ENCODE results near the gene VCX3B. TPM values are rescaled to one million over a fixed set of nuclear protein-coding genes. Genes with fewer than 3 reads are reported as not detected.

Gene VCX3B
- total and polyA plus RNA-seq, 2 donors (not counting 3 experiments of a cell fraction or from before 2014, with no cell fraction given) = not detected

DNA sequence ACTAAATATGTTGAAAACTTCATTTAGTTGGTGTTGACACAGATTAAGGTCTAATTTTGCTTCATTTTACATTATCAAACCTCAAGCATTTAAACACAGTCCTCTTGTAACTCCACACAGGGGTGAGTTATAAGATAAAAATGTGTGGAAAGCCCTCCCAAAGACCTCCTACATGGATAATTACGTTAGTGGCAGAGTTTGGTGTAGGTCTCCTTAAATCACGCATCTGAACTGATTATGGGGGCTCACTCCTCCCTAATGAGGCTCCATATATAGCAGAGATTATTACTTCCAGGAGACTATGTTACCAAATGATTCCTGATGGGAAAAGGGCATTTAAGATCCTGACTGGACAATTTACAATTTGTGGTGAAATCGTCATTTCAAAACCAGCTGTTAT lies 32.2 kb upstream of the VCX3B start:
- no peaks in the 10 kb centered on the region for H3K27me3 ChIP-seq (ENCODE audit: control insufficient read depth in 2 of 2, insufficient read depth in 2 of 2, low read length in 2 of 2)
- intact Hi-C loops (cut with micrococcal nuclease) (no loop called here), dilution Hi-C loops (cut with MboI; ENCODE audit: extremely low pct_ligation_motif_present, low sequenced_read_pairs) (no loop called here)
- CTCF ChIA-PET = no interaction called here
- TF ChIP-seq, protein P1, sequence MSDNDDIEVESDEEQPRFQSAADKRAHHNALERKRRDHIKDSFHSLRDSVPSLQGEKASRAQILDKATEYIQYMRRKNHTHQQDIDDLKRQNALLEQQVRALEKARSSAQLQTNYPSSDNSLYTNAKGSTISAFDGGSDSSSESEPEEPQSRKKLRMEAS (IDR thresholded peaks at IDR 0.05; ENCODE audit: insufficient read depth, insufficient read length) = no peak
- TF ChIP-seq POLR2AphosphoS5 (IDR thresholded peaks at IDR 0.05; ENCODE audit: insufficient read depth, low read depth, low read length) (no peak), JUN (IDR thresholded peaks at IDR 0.05; ENCODE audit: borderline replicate concordance, insufficient read depth, insufficient read length, low read depth) (no peak), FOS (IDR thresholded peaks at IDR 0.05; ENCODE audit: borderline replicate concordance, insufficient read depth, low read length) (no peak), GATA2 (IDR thresholded peaks at IDR 0.05; ENCODE audit: insufficient read depth, insufficient read length, low read depth, low read length) (no peak), MYC (IDR thresholded peaks at IDR 0.05; ENCODE audit: low read depth, low read length) (no peak), EZH2 (IDR thresholded peaks at IDR 0.05; ENCODE audit: borderline replicate concordance, low read depth, low read length, severe bottlenecking) (no peak)
- TF ChIP-seq, protein P2, sequence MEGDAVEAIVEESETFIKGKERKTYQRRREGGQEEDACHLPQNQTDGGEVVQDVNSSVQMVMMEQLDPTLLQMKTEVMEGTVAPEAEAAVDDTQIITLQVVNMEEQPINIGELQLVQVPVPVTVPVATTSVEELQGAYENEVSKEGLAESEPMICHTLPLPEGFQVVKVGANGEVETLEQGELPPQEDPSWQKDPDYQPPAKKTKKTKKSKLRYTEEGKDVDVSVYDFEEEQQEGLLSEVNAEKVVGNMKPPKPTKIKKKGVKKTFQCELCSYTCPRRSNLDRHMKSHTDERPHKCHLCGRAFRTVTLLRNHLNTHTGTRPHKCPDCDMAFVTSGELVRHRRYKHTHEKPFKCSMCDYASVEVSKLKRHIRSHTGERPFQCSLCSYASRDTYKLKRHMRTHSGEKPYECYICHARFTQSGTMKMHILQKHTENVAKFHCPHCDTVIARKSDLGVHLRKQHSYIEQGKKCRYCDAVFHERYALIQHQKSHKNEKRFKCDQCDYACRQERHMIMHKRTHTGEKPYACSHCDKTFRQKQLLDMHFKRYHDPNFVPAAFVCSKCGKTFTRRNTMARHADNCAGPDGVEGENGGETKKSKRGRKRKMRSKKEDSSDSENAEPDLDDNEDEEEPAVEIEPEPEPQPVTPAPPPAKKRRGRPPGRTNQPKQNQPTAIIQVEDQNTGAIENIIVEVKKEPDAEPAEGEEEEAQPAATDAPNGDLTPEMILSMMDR (IDR thresholded peaks at IDR 0.05; ENCODE audit: extremely low read depth in 1 of 2, insufficient read depth in 1 of 2, low read depth in 1 of 2, low read length in 2 of 2) = no peak
- H3K4me2 ChIP-seq (ENCODE audit: insufficient read depth, low read length) = no peak overlapping the region
- no peak overlapping the region for H3K27ac ChIP-seq (ENCODE audit: insufficient read depth, low read depth, low read length)
- no peaks in the 10 kb centered on the region for H3K36me3 ChIP-seq (ENCODE audit: control insufficient read depth in 2 of 2, extremely low read depth in 1 of 2, insufficient read depth in 2 of 2, low read length in 2 of 2)
- H2AFZ ChIP-seq (ENCODE audit: low read depth, low read length) = no peak overlapping the region
- POLR2A ChIA-PET = no interaction called here
- H3K9me3 ChIP-seq (replicated peaks; ENCODE audit: control insufficient read depth, insufficient read depth, low read length) = no peaks in the 10 kb centered on the region
- H3K79me2 ChIP-seq (ENCODE audit: control insufficient read depth, insufficient read depth, low read length) = no peaks in the 10 kb centered on the region
- H3K4me1 ChIP-seq (ENCODE audit: control insufficient read depth, extremely low read depth, insufficient read depth, low read length) = no peaks in the 10 kb centered on the region
- no peaks in the 10 kb centered on the region for H4K20me1 ChIP-seq (replicated peaks; ENCODE audit: control insufficient read depth, extremely low read depth, insufficient read depth, low read length)
- H3K4me3 ChIP-seq (replicated peaks in 1 of 3; ENCODE audit: insufficient read depth in 1 of 3, low read depth in 1 of 3, low read length in 3 of 3) = no peak overlapping the region
- no TSS peak for BruUV-seq (replicated peaks)
- no peaks in the 10 kb centered on the region for H3K9me1 ChIP-seq (replicated peaks; ENCODE audit: control insufficient read depth, extremely low read depth, insufficient read depth, low read length)
- DNase-seq (ENCODE audit: low read depth, low spot score) (no peak), FAIRE-seq (no peak)
- no peak overlapping the region for H3K9ac ChIP-seq (replicated peaks; ENCODE audit: extremely low read depth, insufficient read depth, low read length)
